Hepatic stellate cell (primary cell): ENCODE data around the gene DENND6B.

Source experiments
- DNase-seq: peaks from one replicate; pipeline ENCODE4 v3.0.0; 2011; ENCODE audit warnings: low spot score

The DENND6B gene

GRCh38 chr22:50271519-50271970, 55.3 kb downstream of the DENND6B start:
- peak; percentile 77 for DNase-seq

GRCh38 chr22:50270666-50271394, 56.0 kb downstream of the DENND6B start:
- DNase-seq = peak; percentile 79

GRCh38 chr22:50269970-50270665, 56.7 kb downstream of the DENND6B start, which contains the start of gene MAPK11:
Gene MAPK11, minus strand, starts transcription at chr22:50270380. Its CDS starts 88 bp downstream, at chr22:50270292.
- DNase-seq = no peak

- no peak for DNase-seq
Observed at GRCh38 chr22:50269573-50269969, 57.2 kb downstream of the DENND6B start.

- DNase-seq = no peak
Observed at GRCh38 chr22:50268655-50269113, 58.1 kb downstream of the DENND6B start.

GRCh38 chr22:50267591-50268390, 59.0 kb downstream of the DENND6B start:
- peak; percentile 91 for DNase-seq

GRCh38 chr22:50266994-50267393, 59.8 kb downstream of the DENND6B start:
- DNase-seq = no peak

- no peak for DNase-seq
Observed at GRCh38 chr22:50264946-50265669, 61.7 kb downstream of the DENND6B start.

- DNase-seq = no peak
Observed at GRCh38 chr22:50264104-50264745, 62.6 kb downstream of the DENND6B start.

GRCh38 chr22:50262973-50263617, 63.7 kb downstream of the DENND6B start:
- no peak for DNase-seq

- no peak for DNase-seq
Observed at GRCh38 chr22:50262460-50262911, 64.3 kb downstream of the DENND6B start.

GRCh38 chr22:50261615-50262459, 65.0 kb downstream of the DENND6B start, which contains the start of gene MAPK12:
Gene MAPK12, minus strand, starts transcription at chr22:50261683. Its CDS starts 174 bp downstream, at chr22:50261509.
- peak; percentile 70 for DNase-seq

GRCh38 chr22:50260801-50261614, 65.8 kb downstream of the DENND6B start:
- peak; percentile 68 for DNase-seq

- DNase-seq = no peak
Observed at GRCh38 chr22:50260434-50260800, 66.4 kb downstream of the DENND6B start.

- no peak for DNase-seq
Observed at GRCh38 chr22:50259302-50259701, 67.5 kb downstream of the DENND6B start.
